CD4-positive, alpha-beta T cell (primary cell): Measurements from ENCODE around the gene TIMM17A. TPM values are rescaled to one million over a fixed set of nuclear protein-coding genes. Genes with fewer than 3 reads are reported as not detected.

ENCODE experiments used
- ATAC-seq: fragments of 200-7000 bp; cut with Tn5 transposase; one replicate; pipeline ENCODE4 v1.10.0; 2022; ENCODE audit warnings: mild to moderate bottlenecking; ENCODE audit not compliant: poor library complexity
- CTCF ChIA-PET: fragments of 350-600 bp; sonication (Branson Sonifier 250); formaldehyde crosslinking; loops from one replicate; lab custom pipeline; 2021; ENCODE audit warnings: antibody characterized with exemption, inconsistent platforms; lab: Charles Lee
- POLR2A ChIA-PET: fragments of 350-600 bp; sonication (Branson Sonifier 250); formaldehyde crosslinking; loops from one replicate; lab custom pipeline; 2021; ENCODE audit warnings: antibody characterized with exemption, inconsistent platforms; lab: Charles Lee
- DNase-seq, 14 experiments: peaks; one replicate each; pipeline ENCODE4 v3.0.0-alpha.2; 2013 to 2020; ENCODE audit warnings: mixed read lengths in 2 of 14
- H3K27ac ChIP-seq, 2 donors: one replicate each; pipeline versions ENCODE4 v1.5.1 to v1.7.0; 2013; ENCODE audit warnings: low read length in 2 of 2, low read depth in 1 of 2, mild to moderate bottlenecking in 1 of 2
- H3K27me3 ChIP-seq, 2 experiments: 1 replicate in 1 of 2; 2 replicates in 1 of 2; pipeline versions ENCODE4 v1.6.1 to v1.7.0; 2013; ENCODE audit warnings: low read length in 2 of 2, control low read depth in 1 of 2, mild to moderate bottlenecking in 1 of 2, moderate library complexity in 1 of 2; ENCODE audit not compliant: insufficient read depth in 2 of 2, control insufficient read depth in 1 of 2
- H3K36me3 ChIP-seq: one replicate; pipeline ENCODE4 v1.6.1; 2013; ENCODE audit warnings: low read length, control low read depth; ENCODE audit not compliant: insufficient read depth
- H3K4me1 ChIP-seq: one replicate; pipeline ENCODE4 v1.6.1; 2013; ENCODE audit warnings: low read length, control low read depth; ENCODE audit not compliant: insufficient read depth
- H3K4me3 ChIP-seq: one replicate; pipeline ENCODE4 v1.5.1; 2013; ENCODE audit warnings: mild to moderate bottlenecking, low read length, moderate library complexity
- H3K9me3 ChIP-seq, 2 experiments: 1 replicate in 1 of 2; 2 replicates in 1 of 2; pipeline versions ENCODE4 v1.6.1 to v1.7.0; 2013; ENCODE audit warnings: low read length in 2 of 2, mild to moderate bottlenecking in 2 of 2, control low read depth in 1 of 2, moderate library complexity in 1 of 2; ENCODE audit not compliant: control insufficient read depth in 1 of 2, insufficient read depth in 1 of 2
- H3K27ac Mint-ChIP-seq: one replicate; pipeline ENCODE4 v1.8.0; 2020; ENCODE audit warnings: mixed read lengths
- H3K27me3 Mint-ChIP-seq: one replicate; pipeline ENCODE4 v1.8.0; 2021; ENCODE audit warnings: mixed read lengths
- H3K36me3 Mint-ChIP-seq: one replicate; pipeline ENCODE4 v1.8.0; 2021; ENCODE audit warnings: low read depth, mixed read lengths
- H3K4me1 Mint-ChIP-seq: one replicate; pipeline ENCODE4 v1.8.0; 2021; ENCODE audit warnings: low read depth, mixed read lengths
- H3K4me3 Mint-ChIP-seq: one replicate; pipeline ENCODE4 v1.8.0; 2020; ENCODE audit warnings: mild to moderate bottlenecking, mixed read lengths
- H3K9me3 Mint-ChIP-seq: one replicate; pipeline ENCODE4 v1.8.0; 2020; ENCODE audit warnings: mixed read lengths
- intact Hi-C, 2 experiments: fragments of 100-400 bp; cut with DNase I in 1 of 2; cut with micrococcal nuclease in 1 of 2; formaldehyde crosslinking; loops; one replicate each; pipeline versions ENCODE4 v1.15.1 to v1.9.0; 2023 to 2025; cut with DNase I, micrococcal nuclease
- total RNA-seq, 174 experiments: library from RNA in 2 of 174; stranded (reverse) in 2 of 174; gene quantifications; one replicate each; pipeline ENCODE4 v1.2.3 and lab custom pipeline; 2021 to 2026
- TF ChIP-seq, protein P1 (sequence below): fragments of 200-600 bp; IDR thresholded peaks from one replicate; pipeline ENCODE4 v1.8.0; 2022; ENCODE audit warnings: antibody characterized with exemption, mild to moderate bottlenecking

The TIMM17A gene
- total RNA-seq, 2 experiments from 2014 or later, result 46.2 to 49.6 TPM

DNA sequence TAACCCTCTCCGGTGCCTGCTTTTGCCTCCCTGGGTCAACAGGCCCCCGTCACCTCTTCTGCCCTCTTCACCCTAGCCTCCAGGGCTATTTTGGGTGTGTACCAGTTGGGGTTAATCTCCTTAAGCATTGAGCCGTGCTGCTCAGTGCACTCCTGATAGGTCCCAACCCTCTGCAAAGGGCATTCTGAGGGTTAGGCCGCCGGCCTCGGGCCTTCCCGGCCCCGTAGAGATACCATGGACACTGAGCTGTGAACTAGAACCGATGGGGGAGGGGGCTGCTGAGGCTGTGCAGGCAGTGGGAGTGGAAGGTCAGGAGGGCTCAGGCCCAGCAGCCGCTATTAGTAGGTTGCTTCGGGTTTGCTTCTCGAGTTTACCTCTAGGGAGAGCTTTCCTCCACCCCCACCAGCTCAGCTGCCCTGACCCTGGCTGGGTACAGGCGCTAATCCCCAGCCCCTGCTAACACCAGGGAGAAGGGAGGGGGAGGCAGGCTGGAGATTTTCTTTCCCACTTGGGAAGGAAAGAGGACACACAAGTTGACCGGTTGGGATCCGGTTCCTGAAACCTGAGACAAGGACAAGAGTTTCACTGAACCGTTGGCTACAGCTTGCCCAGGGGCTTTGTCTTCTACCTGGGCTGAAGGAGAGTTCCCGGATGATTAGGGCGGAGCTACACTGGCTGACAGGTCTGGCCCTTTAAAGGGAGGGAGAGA lies 13.7 kb upstream of the TIMM17A start:
- ATAC-seq, result no peak
- Mint-ChIP-seq H3K27me3 (peaks cover 59% of the 10 kb centered on the region), H3K36me3 (no peaks in the 10 kb centered on the region), H3K4me1 (peaks cover 16% of the 10 kb centered on the region), H3K4me3 (no peak overlapping the region), H3K9me3 (no peaks in the 10 kb centered on the region), H3K27ac (no peak overlapping the region)
- TF ChIP-seq, protein P1, sequence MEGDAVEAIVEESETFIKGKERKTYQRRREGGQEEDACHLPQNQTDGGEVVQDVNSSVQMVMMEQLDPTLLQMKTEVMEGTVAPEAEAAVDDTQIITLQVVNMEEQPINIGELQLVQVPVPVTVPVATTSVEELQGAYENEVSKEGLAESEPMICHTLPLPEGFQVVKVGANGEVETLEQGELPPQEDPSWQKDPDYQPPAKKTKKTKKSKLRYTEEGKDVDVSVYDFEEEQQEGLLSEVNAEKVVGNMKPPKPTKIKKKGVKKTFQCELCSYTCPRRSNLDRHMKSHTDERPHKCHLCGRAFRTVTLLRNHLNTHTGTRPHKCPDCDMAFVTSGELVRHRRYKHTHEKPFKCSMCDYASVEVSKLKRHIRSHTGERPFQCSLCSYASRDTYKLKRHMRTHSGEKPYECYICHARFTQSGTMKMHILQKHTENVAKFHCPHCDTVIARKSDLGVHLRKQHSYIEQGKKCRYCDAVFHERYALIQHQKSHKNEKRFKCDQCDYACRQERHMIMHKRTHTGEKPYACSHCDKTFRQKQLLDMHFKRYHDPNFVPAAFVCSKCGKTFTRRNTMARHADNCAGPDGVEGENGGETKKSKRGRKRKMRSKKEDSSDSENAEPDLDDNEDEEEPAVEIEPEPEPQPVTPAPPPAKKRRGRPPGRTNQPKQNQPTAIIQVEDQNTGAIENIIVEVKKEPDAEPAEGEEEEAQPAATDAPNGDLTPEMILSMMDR, result no peak
- Histone ChIP-seq H3K4me3 (no peak overlapping the region), H3K4me1 (peaks cover 7% of the 10 kb centered on the region), H3K9me3 (peaks cover 0 to 7% of the 10 kb centered on the region in 2 experiments), H3K36me3 (no peaks in the 10 kb centered on the region), H3K27ac (no peak overlapping the region), H3K27me3 (peaks cover 27 to 34% of the 10 kb centered on the region in 2 experiments)
- intact Hi-C loops, result loop anchor here in 1 of 2 experiments (5.0 kb wide), 1 partner anchor 51 kb away; no protein-coding TSS in a partner anchor
- CTCF ChIA-PET, result no interaction called here
- DNase-seq, result no peak
- POLR2A ChIA-PET, result interaction anchor here (0.6 kb wide), 1 partner anchor 20 kb away, joined by 3 read pairs; no protein-coding TSS in a partner anchor

DNA sequence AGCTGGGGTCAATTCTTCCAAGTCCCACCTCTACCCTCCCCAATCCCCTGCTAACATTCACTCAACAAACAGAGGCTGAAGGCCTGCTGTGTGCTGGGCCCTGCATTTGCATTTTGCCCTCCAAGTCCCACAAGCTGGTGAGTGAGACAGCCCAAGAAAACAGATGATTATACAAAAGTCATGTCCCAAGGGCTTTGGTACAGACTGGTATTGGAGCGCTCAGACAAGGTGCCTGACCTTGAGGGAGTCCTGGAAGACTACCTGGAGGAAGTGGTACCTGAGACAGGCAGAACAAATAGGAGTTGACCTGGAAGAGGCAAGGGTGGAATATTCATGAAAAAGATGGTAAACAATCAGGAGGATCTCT lies 13.2 kb upstream of the TIMM17A start:
- H3K36me3 ChIP-seq, result no peaks in the 10 kb centered on the region
- Mint-ChIP-seq H3K27ac (no peak overlapping the region), H3K4me1 (peaks cover 19% of the 10 kb centered on the region), H3K36me3 (no peaks in the 10 kb centered on the region), H3K4me3 (no peak overlapping the region), H3K27me3 (peaks cover 64% of the 10 kb centered on the region), H3K9me3 (no peaks in the 10 kb centered on the region)
- peaks cover 0 to 8% of the 10 kb centered on the region in 2 experiments for H3K9me3 ChIP-seq
- no peak overlapping the region for H3K4me3 ChIP-seq
- intact Hi-C loops, result loop anchor here in 1 of 2 experiments (5.0 kb wide), 1 partner anchor 50 kb away; no protein-coding TSS in a partner anchor
- peaks cover 32 to 39% of the 10 kb centered on the region in 2 experiments for H3K27me3 ChIP-seq
- H3K4me1 ChIP-seq, result peaks cover 8% of the 10 kb centered on the region
- ChIA-PET POLR2A (interaction anchor here (0.6 kb wide), 1 partner anchor 20 kb away, joined by 3 read pairs; no protein-coding TSS in a partner anchor), CTCF (no interaction called here)
- no peak for ATAC-seq
- no peak overlapping the region for H3K27ac ChIP-seq
- no peak for DNase-seq
- TF ChIP-seq, protein P1, result no peak

DNA sequence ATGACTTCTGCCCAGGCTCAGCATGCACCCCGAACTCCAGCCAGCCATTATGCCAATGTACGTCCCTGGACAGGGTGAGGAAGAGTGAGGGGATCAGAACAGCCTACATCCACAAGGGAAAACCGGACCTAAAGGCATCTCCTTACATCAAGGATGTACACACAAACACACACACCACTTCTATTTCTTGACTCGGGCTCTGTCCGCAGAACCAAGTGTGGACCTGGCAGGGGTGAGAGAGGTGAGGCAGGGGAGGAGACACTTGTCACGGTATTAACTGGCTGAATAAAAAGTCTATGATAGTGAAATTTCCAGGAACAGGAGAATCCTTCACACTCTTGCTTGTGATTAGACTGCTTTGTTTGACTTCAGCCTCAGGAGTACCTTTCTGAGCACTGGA lies 11.3 kb upstream of the TIMM17A start:
- ATAC-seq (no peak), DNase-seq (no peak)
- Mint-ChIP-seq H3K4me1 (peaks cover 19% of the 10 kb centered on the region), H3K27ac (no peak overlapping the region), H3K36me3 (no peaks in the 10 kb centered on the region), H3K27me3 (peaks cover 73% of the 10 kb centered on the region), H3K4me3 (no peak overlapping the region), H3K9me3 (no peaks in the 10 kb centered on the region)
- no peak overlapping the region for H3K27ac ChIP-seq
- H3K36me3 ChIP-seq, result no peaks in the 10 kb centered on the region
- CTCF ChIA-PET, result no interaction called here
- POLR2A ChIA-PET, result no interaction called here
- peaks cover 0 to 8% of the 10 kb centered on the region in 2 experiments for H3K9me3 ChIP-seq
- peaks cover 8% of the 10 kb centered on the region for H3K4me1 ChIP-seq
- peaks cover 36 to 43% of the 10 kb centered on the region in 2 experiments for H3K27me3 ChIP-seq
- H3K4me3 ChIP-seq, result no peak overlapping the region
- intact Hi-C loops, result loop anchor here in 1 of 2 experiments (5.0 kb wide), 1 partner anchor 48 kb away; no protein-coding TSS in a partner anchor
- TF ChIP-seq, protein P1, result no peak
